Sigmoid colon (tissue), 7 donors: ENCODE measurements around the gene CTXND1. TPM values are rescaled to one million over a fixed set of nuclear protein-coding genes. Genes with fewer than 3 reads are reported as not detected.

Experiments used
- DNase-seq: peaks from one replicate; pipeline ENCODE4 v3.0.0-alpha.2; 2019
- H3K27ac ChIP-seq, 4 donors: fragments of 200-600 bp; sonication (generic); one replicate each; pipeline ENCODE4 v1.5.1; 2016 to 2019; ENCODE audit warnings: mild to moderate bottlenecking in 1 of 4
- H3K27me3 ChIP-seq, 3 donors: fragments of 200-600 bp; sonication (generic); one replicate each; pipeline ENCODE4 v1.5.1; 2019; ENCODE audit warnings: mild to moderate bottlenecking in 1 of 3
- H3K36me3 ChIP-seq, 4 donors: fragments of 200-600 bp; sonication (generic); one replicate each; pipeline ENCODE4 v1.5.1; 2016 to 2019
- H3K4me1 ChIP-seq, 4 donors: fragments of 200-600 bp; sonication (generic); one replicate each; pipeline ENCODE4 v1.5.1; 2017 to 2019
- H3K4me3 ChIP-seq, 4 donors: fragments of 200-600 bp; sonication (generic); one replicate each; pipeline ENCODE4 v1.5.1; 2017 to 2019; ENCODE audit warnings: mild to moderate bottlenecking in 2 of 4, moderate library complexity in 1 of 4
- H3K9me3 ChIP-seq, 4 donors: fragments of 200-600 bp in 3 of 4; sonication (generic) in 3 of 4; one replicate each; pipeline versions ENCODE4 v1.5.1 to v1.6.1; 2013 to 2019
- CTCF ChIP-seq, 4 experiments: fragments of 450-650 bp in 3 of 4; fragments of 200-600 bp in 1 of 4; IDR thresholded peaks; one replicate each; pipeline ENCODE4 v1.5.1; 2016 to 2019; ENCODE audit warnings: antibody characterized with exemption in 4 of 4, mild to moderate bottlenecking in 3 of 4, moderate library complexity in 2 of 4
- EP300 ChIP-seq, 4 donors: sonication (generic); formaldehyde crosslinking; IDR thresholded peaks; one replicate each; pipeline ENCODE4 v1.6.1; 2017; ENCODE audit warnings: antibody characterized with exemption in 4 of 4
- POLR2A ChIP-seq, 2 donors: fragments of 450-650 bp; IDR thresholded peaks; one replicate each; pipeline ENCODE4 v1.6.1; 2016; ENCODE audit warnings: antibody characterized with exemption in 2 of 2, mild to moderate bottlenecking in 2 of 2, moderate library complexity in 2 of 2
- POLR2AphosphoS5 ChIP-seq, 4 donors: sonication (generic); formaldehyde crosslinking; IDR thresholded peaks; one replicate each; pipeline ENCODE4 v1.6.1; 2017; ENCODE audit warnings: antibody characterized with exemption in 4 of 4
- WGBS, 2 donors: extraction: QIAGEN DNeasy Blood & Tissue Kit; methylation state at CpG; one replicate each; pipeline ENCODE4 v1.1.7; 2013; 5-methylcytosine and 5-hydroxymethylcytosine counted together
- intact Hi-C: fragments of 100-400 bp; cut with DNase I; formaldehyde crosslinking; loops from one replicate; pipeline ENCODE4 v1.15.1; 2023
- polyA plus RNA-seq, 3 donors: library from polyadenylated mRNA; stranded (reverse); fragments of 200-250 nt; gene quantifications; one replicate each; pipeline ENCODE4 v1.2.3, GENCODE V29; 2013
- total RNA-seq, 4 donors: library from RNA; depleted of rRNA; stranded (reverse); fragments of >200 nt; gene quantifications; one replicate each; pipeline ENCODE4 v1.1.0, GENCODE V29; 2016
- donor health status: healthy with polysubstance abuse.
- donor health status: Bipolar disorder and iron deficiency.
- donor health status: healthy.

Gene CTXND1
- total and polyA plus RNA-seq, 7 donors: 0.16 to 0.71 (median 0.55) TPM

GRCh38 chr15:80219955-80220354 is 32.1 kb downstream of the CTXND1 start:
- intact Hi-C loops: no loop called here
- Histone ChIP-seq H3K4me3 (no peak overlapping the region), H3K27ac (no peak overlapping the region), H3K9me3 (no peaks in the 10 kb centered on the region), H3K36me3 (no peaks in the 10 kb centered on the region), H3K4me1 (no peaks in the 10 kb centered on the region), H3K27me3 (no peaks in the 10 kb centered on the region)
- TF ChIP-seq POLR2A (IDR thresholded peaks at IDR 0.05) (no peak), POLR2AphosphoS5 (IDR thresholded peaks at IDR 0.05) (no peak), CTCF (IDR thresholded peaks at IDR 0.05) (no peak), EP300 (IDR thresholded peaks at IDR 0.05) (no peak)
- no peak for DNase-seq
- 80 to 90% methylated on average over 2 of the region's 2 CpGs for WGBS, 2 donors

GRCh38 chr15:80217327-80217900 is 34.6 kb downstream of the CTXND1 start:
- no peak overlapping the region for H3K27ac ChIP-seq
- intact Hi-C loops: no loop called here
- no peak for DNase-seq
- H3K36me3 ChIP-seq: no peaks in the 10 kb centered on the region
- no peak overlapping the region for H3K4me3 ChIP-seq
- no peak for TF ChIP-seq CTCF (IDR thresholded peaks at IDR 0.05)
- no peak for TF ChIP-seq POLR2A (IDR thresholded peaks at IDR 0.05)
- TF ChIP-seq POLR2AphosphoS5 (IDR thresholded peaks at IDR 0.05): no peak
- TF ChIP-seq EP300 (IDR thresholded peaks at IDR 0.05): no peak
- H3K9me3 ChIP-seq: peaks cover 0 to 2% (median 0%) of the 10 kb centered on the region in 4 donors
- no peaks in the 10 kb centered on the region for H3K27me3 ChIP-seq
- no peaks in the 10 kb centered on the region for H3K4me1 ChIP-seq
- 79 to 92% methylated on average over 4 of the region's 4 CpGs for WGBS, 2 donors

- Histone ChIP-seq H3K36me3 (no peaks in the 10 kb centered on the region), H3K9me3 (peaks cover 0 to 2% (median 0%) of the 10 kb centered on the region in 4 donors), H3K4me1 (no peaks in the 10 kb centered on the region), H3K4me3 (no peak overlapping the region), H3K27me3 (no peaks in the 10 kb centered on the region), H3K27ac (no peak overlapping the region)
- TF ChIP-seq POLR2A (IDR thresholded peaks at IDR 0.05) (no peak), CTCF (IDR thresholded peaks at IDR 0.05) (no peak), EP300 (IDR thresholded peaks at IDR 0.05) (no peak)
- no peak for DNase-seq
- intact Hi-C loops: no loop called here
- WGBS, 2 donors: 78 to 91% methylated on average over 1 of the region's 1 CpG
Measured at GRCh38 chr15:80216911-80217310, 35.1 kb downstream of the CTXND1 start.

GRCh38 chr15:80216141-80216540 is 35.9 kb downstream of the CTXND1 start:
- Histone ChIP-seq H3K36me3 (no peaks in the 10 kb centered on the region), H3K27ac (no peak overlapping the region), H3K9me3 (peaks cover 0 to 2% (median 0%) of the 10 kb centered on the region in 4 donors), H3K27me3 (no peaks in the 10 kb centered on the region), H3K4me3 (no peak overlapping the region), H3K4me1 (no peaks in the 10 kb centered on the region)
- intact Hi-C loops: no loop called here
- TF ChIP-seq POLR2A (IDR thresholded peaks at IDR 0.05): no peak
- TF ChIP-seq POLR2AphosphoS5 (IDR thresholded peaks at IDR 0.05): no peak
- no peak for TF ChIP-seq CTCF (IDR thresholded peaks at IDR 0.05)
- TF ChIP-seq EP300 (IDR thresholded peaks at IDR 0.05): no peak
- 91 to 93% methylated on average over 5 of the region's 5 CpGs for WGBS, 2 donors
- DNase-seq: no peak

GRCh38 chr15:80214910-80215309 is 37.1 kb downstream of the CTXND1 start:
- 87 to 93% methylated on average over 2 of the region's 2 CpGs for WGBS, 2 donors
- Histone ChIP-seq H3K27ac (no peak overlapping the region), H3K4me1 (no peaks in the 10 kb centered on the region), H3K27me3 (no peaks in the 10 kb centered on the region), H3K4me3 (no peak overlapping the region), H3K36me3 (no peaks in the 10 kb centered on the region), H3K9me3 (peaks cover 0 to 2% (median 0%) of the 10 kb centered on the region in 4 donors)
- no peak for DNase-seq
- intact Hi-C loops: no loop called here
- TF ChIP-seq CTCF (IDR thresholded peaks at IDR 0.05) (no peak), POLR2A (IDR thresholded peaks at IDR 0.05) (no peak), POLR2AphosphoS5 (IDR thresholded peaks at IDR 0.05) (no peak), EP300 (IDR thresholded peaks at IDR 0.05) (no peak)
